Frontal cortex (tissue), 4 donors: ENCODE results near the gene ZSCAN22. TPM values are rescaled to one million over a fixed set of nuclear protein-coding genes. Genes with fewer than 3 reads are reported as not detected.
"Not testable (repeated sequence)": the region's sequence is repeated elsewhere in the genome, so short reads cannot be mapped to it uniquely, and the experiment has no call there.

Experiments used
- DNase-seq, 2 donors: peaks; one replicate each; pipeline ENCODE4 v3.0.0; 2012; ENCODE audit warnings: low spot score in 2 of 2
- FAIRE-seq: peaks from 2 replicates; lab custom pipeline; 2012; peaks lifted over from hg19 to GRCh38; lab: Jason Lieb, UNC
- total RNA-seq: library from RNA; depleted of rRNA; stranded (reverse); fragments of >200 nt; gene quantifications from one replicate; pipeline ENCODE4 v1.2.3, GENCODE V29; 2014
- donor health status: control.
- donor health status: control.
- donor health status: control.

The ZSCAN22 gene
- total RNA-seq, 1 donor from 2014 or later: 2.0 TPM

- DNase-seq (no peak), FAIRE-seq (no peak)
Measured at GRCh38 chr19:58315580-58315979, 11.2 kb upstream of the ZSCAN22 start.

DNA sequence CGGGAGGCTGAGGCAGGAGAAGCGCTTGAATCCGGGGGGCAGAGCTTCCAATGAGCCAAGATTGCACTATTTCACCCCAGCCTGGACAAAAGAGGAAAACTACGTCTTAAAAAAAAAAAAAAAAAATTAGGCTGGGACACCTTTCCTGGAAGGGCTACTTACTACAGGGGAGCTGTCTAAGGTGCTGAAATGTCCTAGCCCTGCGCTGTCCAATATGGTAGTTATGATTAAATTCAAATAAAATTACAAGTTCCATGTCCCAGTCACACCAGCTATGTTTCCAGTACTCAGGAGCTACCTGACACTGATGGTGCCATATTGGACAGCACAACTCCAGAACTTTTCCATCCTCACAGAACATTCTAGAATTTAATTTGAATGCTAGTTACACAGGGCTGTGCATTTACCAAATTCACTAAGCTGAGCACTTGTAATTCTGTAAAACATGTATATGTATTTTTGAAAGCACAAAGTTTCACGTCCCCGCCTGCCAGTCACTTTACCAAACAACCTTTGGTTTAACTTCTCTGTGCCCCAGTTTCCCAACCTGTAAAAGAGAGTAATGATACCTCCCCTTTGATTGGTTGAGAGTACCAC, 9.2 kb upstream of the ZSCAN22 start:
- FAIRE-seq (no peak), DNase-seq (no peak)

DNA sequence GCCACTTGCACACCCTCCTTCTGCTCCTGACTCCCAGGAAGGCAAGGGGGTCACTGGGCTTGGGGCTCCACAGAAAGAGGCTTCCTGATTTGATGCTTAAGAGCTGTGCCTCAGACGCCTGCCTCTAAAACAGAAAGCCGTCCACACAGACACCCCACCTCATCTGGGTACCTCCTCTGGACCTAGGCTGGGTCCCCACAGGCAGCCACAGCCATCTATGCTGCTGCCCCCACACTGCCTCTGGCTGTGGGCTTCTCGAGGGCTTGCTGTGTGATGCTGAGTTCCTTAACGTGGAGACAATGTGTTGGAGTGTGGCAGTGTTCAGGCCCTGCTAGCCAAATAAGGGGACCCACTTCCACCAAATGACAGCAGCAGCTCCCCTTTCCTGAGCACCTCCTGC, 8.5 kb upstream of the ZSCAN22 start:
- DNase-seq (no peak), FAIRE-seq (no peak)

DNA sequence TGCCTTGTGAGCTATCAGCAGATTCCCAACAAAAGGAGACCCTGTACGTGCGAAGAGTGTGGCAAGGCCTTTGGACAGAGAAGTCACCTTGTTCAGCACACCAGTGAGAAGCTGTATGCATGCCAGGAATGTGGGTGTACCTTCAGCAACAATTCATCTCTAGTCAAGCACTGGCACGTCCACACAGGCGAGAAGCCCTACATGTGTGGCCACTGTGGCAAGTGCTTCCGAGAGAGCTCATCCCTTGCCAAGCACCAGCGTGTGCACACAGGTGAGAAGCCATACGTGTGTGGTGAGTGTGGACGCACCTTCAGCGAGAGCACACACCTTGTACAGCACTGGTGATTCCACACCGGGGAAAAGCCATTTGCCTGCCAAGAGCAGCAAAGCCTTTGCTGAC, 7.6 kb upstream of the ZSCAN22 start:
- DNase-seq: no peak
- no peak for FAIRE-seq

- FAIRE-seq (no peak), DNase-seq (no peak)
Measured at GRCh38 chr19:58325311-58326022, 1.3 kb upstream of the ZSCAN22 start.

GRCh38 chr19:58326501-58326913, 287 bp upstream of the ZSCAN22 start:
- no peak for DNase-seq
- FAIRE-seq: no peak

DNA sequence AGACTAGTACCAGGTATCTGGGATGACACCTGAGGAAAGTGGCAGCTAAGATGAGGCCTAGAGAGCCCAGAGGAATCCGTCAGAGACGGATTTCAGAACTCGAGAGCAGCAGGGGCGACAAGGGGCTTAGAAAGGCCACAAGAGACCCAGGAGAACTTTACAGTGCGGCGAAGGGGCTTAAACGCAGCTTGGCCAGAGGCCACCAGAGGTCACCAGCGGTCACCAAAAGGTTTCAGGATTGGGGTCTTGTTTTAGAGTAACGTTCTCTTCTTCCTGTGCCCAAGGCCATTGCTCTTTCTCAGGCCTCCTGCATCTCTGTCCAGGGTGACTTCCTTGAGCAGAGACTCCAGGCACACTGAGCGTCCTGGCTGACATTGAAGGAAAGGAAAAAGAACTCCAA, 2.2 kb downstream of the ZSCAN22 start:
- DNase-seq (no peak), FAIRE-seq (no peak)

GRCh38 chr19:58330458-58330857, 3.7 kb downstream of the ZSCAN22 start:
- FAIRE-seq: no peak
- peak in 1 of 2 donors; percentile 75 for DNase-seq

- no peak for DNase-seq
- no peak for FAIRE-seq
Measured at GRCh38 chr19:58332697-58333096, 5.9 kb downstream of the ZSCAN22 start.

GRCh38 chr19:58334691-58335249, 8.0 kb downstream of the ZSCAN22 start:
- no peak for FAIRE-seq
- no peak for DNase-seq

DNA sequence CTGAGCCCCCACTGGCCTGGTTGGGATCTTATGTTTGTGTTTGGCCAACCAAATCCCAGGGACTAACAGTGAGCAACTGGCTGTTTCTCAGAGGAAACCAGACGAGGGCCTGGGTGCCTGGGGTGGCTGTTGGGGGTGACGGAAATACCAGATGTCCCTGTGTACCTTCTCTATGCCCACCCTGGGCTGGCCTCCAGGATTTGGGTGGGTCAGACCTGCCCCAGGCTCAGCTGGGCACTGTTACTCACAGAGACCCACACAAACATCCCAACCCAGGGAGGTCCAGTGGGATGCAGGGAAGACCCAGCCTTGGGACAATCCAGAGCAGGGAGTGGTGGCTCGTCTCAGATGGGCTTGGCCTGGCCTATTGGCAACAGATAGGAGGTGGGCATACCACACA, 8.8 kb downstream of the ZSCAN22 start:
- FAIRE-seq: no peak
- no peak for DNase-seq

GRCh38 chr19:58336216-58336615, 9.4 kb downstream of the ZSCAN22 start:
- DNase-seq (no peak), FAIRE-seq (no peak)

GRCh38 chr19:58336820-58337219, 10.0 kb downstream of the ZSCAN22 start:
- no peak for DNase-seq
- no peak for FAIRE-seq

- FAIRE-seq (no peak), DNase-seq (no peak)
Measured at GRCh38 chr19:58338336-58338735, 11.5 kb downstream of the ZSCAN22 start.

DNA sequence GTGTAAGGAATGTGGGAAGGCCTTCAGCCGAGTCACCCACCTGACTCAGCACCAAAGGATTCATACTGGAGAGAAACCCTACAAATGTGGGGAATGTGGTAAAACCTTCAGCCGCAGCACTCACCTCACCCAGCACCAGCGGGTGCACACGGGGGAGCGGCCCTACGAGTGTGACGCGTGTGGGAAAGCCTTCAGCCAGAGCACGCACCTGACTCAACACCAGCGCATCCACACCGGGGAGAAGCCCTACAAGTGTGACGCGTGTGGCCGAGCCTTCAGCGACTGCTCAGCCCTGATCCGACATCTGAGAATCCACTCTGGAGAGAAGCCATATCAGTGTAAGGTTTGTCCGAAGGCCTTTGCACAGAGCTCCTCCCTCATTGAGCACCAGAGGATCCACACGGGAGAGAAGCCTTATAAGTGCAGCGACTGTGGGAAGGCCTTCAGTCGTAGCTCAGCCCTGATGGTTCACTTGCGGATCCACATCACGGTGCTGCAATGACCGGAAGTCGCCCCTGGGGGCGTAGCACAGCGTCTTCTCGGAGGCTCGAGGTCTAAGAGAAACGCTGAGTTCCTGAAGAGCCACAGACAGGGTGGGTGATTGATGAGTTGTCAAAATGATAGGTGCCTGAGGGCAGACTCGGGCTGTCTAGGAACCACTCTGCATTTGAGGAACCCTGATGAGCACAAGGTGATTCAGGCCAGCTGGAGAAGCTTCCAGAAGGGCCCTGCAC, 12.2 kb downstream of the ZSCAN22 start:
- FAIRE-seq (no peak), DNase-seq (no peak)

DNA sequence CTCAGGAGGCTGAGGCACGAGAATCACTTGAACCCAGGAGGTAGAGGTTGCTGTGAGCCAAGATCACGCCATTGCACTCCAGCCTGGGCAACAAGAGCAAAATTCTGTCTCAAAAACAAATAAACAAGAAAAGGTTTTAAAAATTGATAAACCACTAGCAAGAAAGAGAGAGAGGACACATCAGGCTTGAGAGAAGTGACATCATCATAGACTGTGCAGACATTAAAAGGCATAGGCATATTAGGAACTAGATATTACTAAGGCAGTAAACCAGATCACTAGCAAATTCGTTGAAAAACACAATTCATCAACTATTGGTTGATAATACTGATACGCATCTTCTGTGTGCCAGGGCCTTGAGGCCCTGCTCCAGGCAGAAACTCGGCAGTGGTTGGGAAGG, 18.8 kb downstream of the ZSCAN22 start:
- no peak for FAIRE-seq
- DNase-seq: no peak

GRCh38 chr19:58346961-58347929, 20.5 kb downstream of the ZSCAN22 start:
- FAIRE-seq (no peak), DNase-seq (peak; percentile 89)

- FAIRE-seq, DNase-seq: not testable (repeated sequence)
Measured at GRCh38 chr19:58348080-58348479, 21.3 kb downstream of the ZSCAN22 start.

- DNase-seq (no peak), FAIRE-seq (no peak)
Measured at GRCh38 chr19:58349590-58349989, 22.8 kb downstream of the ZSCAN22 start.
